Osteocyte (in vitro differentiated cells): ENCODE data around the gene AGO4. TPM values are rescaled to one million over a fixed set of nuclear protein-coding genes. Genes with fewer than 3 reads are reported as not detected.

Experiments used
- DNase-seq: peaks from one replicate; pipeline ENCODE4 v3.0.0; 2021; ENCODE audit warnings: mixed read lengths; ENCODE audit not compliant: unreplicated experiment; ENCODE audit errors: extremely low spot score
- H3K27ac Mint-ChIP-seq: one replicate; pipeline ENCODE4 v1.8.0; 2021; ENCODE audit warnings: mild to moderate bottlenecking, mixed read lengths; ENCODE audit not compliant: unreplicated experiment
- H3K27me3 Mint-ChIP-seq: one replicate; pipeline ENCODE4 v1.8.0; 2021; ENCODE audit warnings: mixed read lengths; ENCODE audit not compliant: unreplicated experiment
- H3K36me3 Mint-ChIP-seq: one replicate; pipeline ENCODE4 v1.8.0; 2021; ENCODE audit warnings: mixed read lengths; ENCODE audit not compliant: unreplicated experiment
- H3K4me1 Mint-ChIP-seq: one replicate; pipeline ENCODE4 v1.8.0; 2021; ENCODE audit warnings: mixed read lengths; ENCODE audit not compliant: unreplicated experiment
- H3K4me3 Mint-ChIP-seq: one replicate; pipeline ENCODE4 v1.8.0; 2021; ENCODE audit warnings: mild to moderate bottlenecking, moderate library complexity, mixed read lengths; ENCODE audit not compliant: unreplicated experiment
- H3K9me3 Mint-ChIP-seq: one replicate; pipeline ENCODE4 v1.8.0; 2021; ENCODE audit warnings: mixed read lengths; ENCODE audit not compliant: unreplicated experiment
- CTCF ChIP-seq: fragments of 200-600 bp; sonication (generic); IDR thresholded peaks from 2 replicates; pipeline ENCODE4 v1.5.0; 2021; ENCODE audit warnings: antibody characterized with exemption, mild to moderate bottlenecking, moderate library complexity
- total RNA-seq: library from RNA; stranded (reverse); gene quantifications from 2 replicates; pipeline ENCODE4 v1.2.1, GENCODE V29; 2021

AGO4 gene
- total RNA-seq, 1 donor from 2014 or later = 10.1 TPM

- Mint-ChIP-seq H3K27me3 (no peaks in the 10 kb centered on the region), H3K36me3 (peaks cover 55% of the 10 kb centered on the region), H3K4me1 (no peaks in the 10 kb centered on the region), H3K27ac (no peak overlapping the region), H3K9me3 (peaks cover 5% of the 10 kb centered on the region), H3K4me3 (no peak overlapping the region)
- TF ChIP-seq CTCF = no peak
- DNase-seq = no peak
These were observed 24.6 kb downstream of the AGO4 start for GRCh38 chr1:35832276-35832905.

- no peak for TF ChIP-seq CTCF
- no peaks in the 10 kb centered on the region for H3K27me3 Mint-ChIP-seq
- no peak overlapping the region for H3K27ac Mint-ChIP-seq
- no peaks in the 10 kb centered on the region for H3K4me1 Mint-ChIP-seq
- H3K4me3 Mint-ChIP-seq = no peak overlapping the region
- peaks cover 5% of the 10 kb centered on the region for H3K9me3 Mint-ChIP-seq
- H3K36me3 Mint-ChIP-seq = peaks cover 60% of the 10 kb centered on the region
- no peak for DNase-seq
These were observed 25.6 kb downstream of the AGO4 start for GRCh38 chr1:35833395-35833794.

- Mint-ChIP-seq H3K4me3 (no peak overlapping the region), H3K9me3 (peaks cover 5% of the 10 kb centered on the region), H3K36me3 (peaks cover 59% of the 10 kb centered on the region), H3K27ac (no peak overlapping the region), H3K27me3 (no peaks in the 10 kb centered on the region), H3K4me1 (no peaks in the 10 kb centered on the region)
- no peak for TF ChIP-seq CTCF
- DNase-seq = no peak
These were observed 26.4 kb downstream of the AGO4 start for GRCh38 chr1:35834218-35834617.

GRCh38 chr1:35835398-35835797, 27.6 kb downstream of the AGO4 start:
- no peak for DNase-seq
- TF ChIP-seq CTCF = no peak
- Mint-ChIP-seq H3K9me3 (peaks cover 5% of the 10 kb centered on the region), H3K36me3 (peaks cover 60% of the 10 kb centered on the region), H3K4me1 (no peaks in the 10 kb centered on the region), H3K27me3 (no peaks in the 10 kb centered on the region), H3K27ac (no peak overlapping the region), H3K4me3 (no peak overlapping the region)

GRCh38 chr1:35836734-35837133, 28.9 kb downstream of the AGO4 start:
- H3K27me3 Mint-ChIP-seq = no peaks in the 10 kb centered on the region
- peaks cover 5% of the 10 kb centered on the region for H3K9me3 Mint-ChIP-seq
- DNase-seq = no peak
- peaks cover 65% of the 10 kb centered on the region for H3K36me3 Mint-ChIP-seq
- no peak for TF ChIP-seq CTCF
- no peak overlapping the region for H3K27ac Mint-ChIP-seq
- no peaks in the 10 kb centered on the region for H3K4me1 Mint-ChIP-seq
- H3K4me3 Mint-ChIP-seq = no peak overlapping the region
